Ovary (tissue), 9 donors: Measurements from ENCODE around the gene SLC9A9. TPM values are rescaled to one million over a fixed set of nuclear protein-coding genes. Genes with fewer than 3 reads are reported as not detected.

Experiments used
- DNase-seq, 5 donors: peaks; one replicate each; pipeline ENCODE4 v3.0.0-alpha.2; 2019 to 2020
- H3K27ac ChIP-seq, 2 donors: fragments of 200-600 bp; one replicate each; pipeline versions ENCODE4 v1.5.1 to v1.8.0; 2019 to 2022
- H3K27me3 ChIP-seq: fragments of 200-600 bp; one replicate; pipeline ENCODE4 v1.8.0; 2022
- H3K36me3 ChIP-seq: fragments of 200-600 bp; sonication (generic); one replicate; pipeline ENCODE4 v1.5.1; 2019
- H3K4me1 ChIP-seq: one replicate; pipeline ENCODE4 v1.8.1; 2013; ENCODE audit warnings: mild to moderate bottlenecking, moderate library complexity; ENCODE audit not compliant: insufficient read depth
- H3K4me3 ChIP-seq: fragments of 200-600 bp; sonication (generic); one replicate; pipeline ENCODE4 v1.5.1; 2017
- H3K9me3 ChIP-seq, 2 donors: fragments of 200-600 bp in 1 of 2; sonication (generic) in 1 of 2; one replicate each; pipeline versions ENCODE4 v1.5.1 to v1.8.1; 2013 to 2019; ENCODE audit warnings: mild to moderate bottlenecking in 1 of 2, moderate library complexity in 1 of 2
- EP300 ChIP-seq: sonication (generic); formaldehyde crosslinking; IDR thresholded peaks from one replicate; pipeline ENCODE4 v1.6.1; 2017; ENCODE audit warnings: antibody characterized with exemption
- POLR2A ChIP-seq: fragments of 450-650 bp; IDR thresholded peaks from one replicate; pipeline ENCODE4 v1.6.1; 2017; ENCODE audit warnings: antibody characterized with exemption, mild to moderate bottlenecking, moderate library complexity
- WGBS, 3 donors: extraction: QIAGEN DNeasy Blood & Tissue Kit in 1 of 3; methylation state at CpG; one replicate each; pipeline versions ENCODE4 v1.1.5 to v1.1.7; 2013 to 2017; 5-methylcytosine and 5-hydroxymethylcytosine counted together
- intact Hi-C, 4 donors: fragments of 100-400 bp; cut with DNase I; formaldehyde crosslinking; loops; one replicate each; pipeline versions ENCODE4 v1.11.0 to v1.15.1; 2022 to 2023
- polyA plus RNA-seq, 2 donors: library from polyadenylated mRNA; stranded (reverse); fragments of 200-250 nt in 1 of 2; fragments of 350-450 nt in 1 of 2; fragmentation: Illumina TruSeq in 1 of 2; extraction: RNeasy Lipid Tissue Mini Kit (QIAGEN cat#74804) in 1 of 2; gene quantifications; one replicate each; pipeline ENCODE4 v1.2.3, GENCODE V29; 2013 to 2014
- total RNA-seq, 7 donors: library from RNA; depleted of rRNA in 2 of 7; stranded (reverse); fragments of >200 nt in 2 of 7; fragmentation: NEBNext Ultra II Directional in 3 of 7; extraction: Animal tissue kit (Norgen Biotek cat#: 25700) in 3 of 7; gene quantifications; one replicate each; pipeline versions ENCODE4 v1.1.0 to v1.2.4, GENCODE V29; 2016 to 2023
- TF ChIP-seq, protein P1 (sequence below), 3 donors: fragments of 450-650 bp in 2 of 3; fragments of 200-600 bp in 1 of 3; IDR thresholded peaks; one replicate each; pipeline versions ENCODE4 v1.5.1 to v1.8.0; 2016 to 2022; ENCODE audit warnings: antibody characterized with exemption in 3 of 3, mild to moderate bottlenecking in 1 of 3
- donor health status: DM: no; HTN: no; CAD: no; lungs with moderate emphysema.
- donor health status: DM: no; HTN: no; CAD: no.
- donor health status: Bipolar disorder and iron deficiency.
- donor health status: DM: yes; HTN: yes; CAD: no.
- donor health status: DM: no; HTN: no; CAD: no.
- donor health status: DM: yes; HTN: yes; CAD: no.

The SLC9A9 gene
- total and polyA plus RNA-seq, 9 donors: 7.0 to 22.7 (median 13.5) TPM

DNA sequence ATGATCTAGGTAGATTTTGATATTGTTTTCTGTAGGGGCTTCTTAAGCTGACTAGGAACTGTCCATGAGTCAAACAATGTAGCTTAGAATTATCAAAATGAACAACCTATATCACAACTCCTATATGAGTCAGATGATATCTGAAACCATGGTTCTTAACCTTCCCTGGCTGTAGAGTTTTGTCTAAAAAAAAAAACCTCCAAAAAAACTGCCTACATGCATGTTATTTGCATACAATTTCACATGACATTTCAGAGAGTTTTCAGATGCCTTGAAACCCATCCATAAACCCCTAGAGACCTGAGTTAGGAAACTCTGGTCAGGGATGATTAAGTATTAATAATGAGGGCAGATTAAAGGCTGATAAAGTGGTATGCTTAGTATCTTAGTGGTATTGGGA lies 571.7 kb downstream of the SLC9A9 start:
- H3K27ac ChIP-seq: no peak overlapping the region
- no peak for DNase-seq
- no peak overlapping the region for H3K4me3 ChIP-seq
- intact Hi-C loops: no loop called here
- H3K9me3 ChIP-seq: no peaks in the 10 kb centered on the region
- H3K27me3 ChIP-seq: no peaks in the 10 kb centered on the region
- no peaks in the 10 kb centered on the region for H3K36me3 ChIP-seq
- H3K4me1 ChIP-seq: no peaks in the 10 kb centered on the region
- TF ChIP-seq POLR2A: no peak
- TF ChIP-seq, protein P1, sequence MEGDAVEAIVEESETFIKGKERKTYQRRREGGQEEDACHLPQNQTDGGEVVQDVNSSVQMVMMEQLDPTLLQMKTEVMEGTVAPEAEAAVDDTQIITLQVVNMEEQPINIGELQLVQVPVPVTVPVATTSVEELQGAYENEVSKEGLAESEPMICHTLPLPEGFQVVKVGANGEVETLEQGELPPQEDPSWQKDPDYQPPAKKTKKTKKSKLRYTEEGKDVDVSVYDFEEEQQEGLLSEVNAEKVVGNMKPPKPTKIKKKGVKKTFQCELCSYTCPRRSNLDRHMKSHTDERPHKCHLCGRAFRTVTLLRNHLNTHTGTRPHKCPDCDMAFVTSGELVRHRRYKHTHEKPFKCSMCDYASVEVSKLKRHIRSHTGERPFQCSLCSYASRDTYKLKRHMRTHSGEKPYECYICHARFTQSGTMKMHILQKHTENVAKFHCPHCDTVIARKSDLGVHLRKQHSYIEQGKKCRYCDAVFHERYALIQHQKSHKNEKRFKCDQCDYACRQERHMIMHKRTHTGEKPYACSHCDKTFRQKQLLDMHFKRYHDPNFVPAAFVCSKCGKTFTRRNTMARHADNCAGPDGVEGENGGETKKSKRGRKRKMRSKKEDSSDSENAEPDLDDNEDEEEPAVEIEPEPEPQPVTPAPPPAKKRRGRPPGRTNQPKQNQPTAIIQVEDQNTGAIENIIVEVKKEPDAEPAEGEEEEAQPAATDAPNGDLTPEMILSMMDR (IDR thresholded peaks at IDR 0.05): no peak
- TF ChIP-seq EP300: no peak

DNA sequence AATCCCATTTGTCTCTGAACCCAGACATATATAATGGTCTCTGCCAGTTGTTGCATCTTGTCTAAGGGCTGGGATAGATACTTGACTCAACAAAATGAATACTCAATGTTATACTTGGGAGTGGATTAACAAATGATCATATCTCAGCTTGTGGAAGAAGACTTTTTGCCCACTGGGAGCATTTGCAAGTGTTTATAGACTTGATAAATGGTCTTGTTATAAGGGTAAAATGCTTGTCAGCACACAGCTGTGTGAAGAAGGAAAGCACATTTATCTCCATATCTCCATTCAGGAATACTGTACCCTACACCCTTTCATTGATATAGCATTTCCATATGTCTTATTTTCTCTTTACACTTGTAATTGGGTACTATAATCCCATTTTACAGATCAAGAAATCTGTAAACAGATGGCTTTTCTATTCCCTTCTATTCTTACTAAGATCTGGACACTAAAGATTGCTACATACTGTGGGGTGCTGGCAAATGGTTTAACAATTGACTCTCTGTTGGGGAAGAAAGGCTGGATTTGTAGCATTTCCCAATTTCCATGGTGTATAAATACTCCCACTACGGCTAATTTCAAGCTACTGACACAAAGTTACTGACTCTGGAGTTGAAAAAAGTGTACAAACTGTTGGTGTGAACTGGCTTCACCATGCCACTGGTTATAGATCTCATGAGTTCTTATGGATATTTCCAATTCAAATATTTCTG lies 574.1 kb downstream of the SLC9A9 start:
- Histone ChIP-seq H3K27ac (no peak overlapping the region), H3K36me3 (no peaks in the 10 kb centered on the region), H3K4me3 (no peak overlapping the region), H3K4me1 (no peaks in the 10 kb centered on the region), H3K27me3 (no peaks in the 10 kb centered on the region), H3K9me3 (no peaks in the 10 kb centered on the region)
- WGBS, 3 donors: 45 to 83% (median 65%) methylated on average over 1 of the region's 1 CpG
- intact Hi-C loops: no loop called here
- TF ChIP-seq POLR2A (no peak), EP300 (no peak)
- TF ChIP-seq, protein P1 (IDR thresholded peaks at IDR 0.05): no peak
- no peak for DNase-seq

DNA sequence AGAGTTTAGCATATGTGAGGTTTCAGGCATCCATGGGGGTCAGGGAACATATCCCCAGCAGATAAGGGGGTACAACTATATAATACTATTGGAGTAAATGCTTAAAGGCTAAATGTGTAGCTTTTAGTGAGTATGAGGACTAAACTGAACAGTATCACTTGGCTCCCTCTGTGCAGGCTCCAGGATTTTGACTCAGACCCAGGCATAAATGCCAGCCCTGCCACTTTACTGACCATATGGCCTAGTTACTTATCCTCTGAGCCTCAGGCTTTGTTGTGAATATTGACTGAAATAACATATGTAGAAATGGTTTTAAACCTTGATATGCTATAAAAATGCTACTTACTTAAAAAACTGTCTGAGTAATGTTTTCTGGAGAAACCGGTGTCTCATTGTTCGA lies 577.1 kb downstream of the SLC9A9 start:
- H3K4me1 ChIP-seq: no peaks in the 10 kb centered on the region
- H3K36me3 ChIP-seq: no peaks in the 10 kb centered on the region
- no peak for DNase-seq
- H3K27me3 ChIP-seq: no peaks in the 10 kb centered on the region
- TF ChIP-seq, protein P1 (IDR thresholded peaks at IDR 0.05): no peak
- TF ChIP-seq POLR2A (no peak), EP300 (no peak)
- H3K4me3 ChIP-seq: no peak overlapping the region
- H3K27ac ChIP-seq: no peak overlapping the region
- WGBS, 3 donors: 99 to 100% (median 99%) methylated on average over 2 of the region's 2 CpGs
- no peaks in the 10 kb centered on the region for H3K9me3 ChIP-seq
- intact Hi-C loops: no loop called here

DNA sequence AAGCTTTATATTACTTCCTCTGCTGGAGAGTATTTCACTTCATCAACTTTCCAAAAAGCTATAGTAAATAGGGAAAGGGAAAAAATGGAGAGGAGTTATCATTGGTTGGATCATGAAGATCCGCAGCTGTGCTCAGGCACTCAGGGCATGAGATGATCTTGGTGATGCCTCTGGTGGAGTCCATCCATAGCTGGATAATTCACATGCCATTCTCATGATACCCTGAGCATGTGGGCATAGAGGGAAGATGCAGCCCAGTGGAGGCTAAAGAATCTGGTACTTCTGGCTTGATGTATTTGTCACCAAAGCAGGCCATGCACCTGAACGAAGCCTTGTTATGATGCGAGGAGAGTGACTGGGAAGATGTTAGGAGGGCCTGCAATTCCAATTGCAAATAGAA lies 578.5 kb downstream of the SLC9A9 start:
- no peak overlapping the region for H3K27ac ChIP-seq

More for the DNA sequence above, 578.5 kb downstream of the SLC9A9 start:
- H3K4me3 ChIP-seq: no peak overlapping the region
- TF ChIP-seq, protein P1 (IDR thresholded peaks at IDR 0.05): no peak
- TF ChIP-seq EP300 (no peak), POLR2A (no peak)
- 94 to 96% (median 94%) methylated on average over 3 of the region's 3 CpGs for WGBS, 3 donors
- H3K36me3 ChIP-seq: no peaks in the 10 kb centered on the region
- no peaks in the 10 kb centered on the region for H3K27me3 ChIP-seq
- H3K9me3 ChIP-seq: no peaks in the 10 kb centered on the region
- DNase-seq: no peak
- no peaks in the 10 kb centered on the region for H3K4me1 ChIP-seq
- intact Hi-C loops: no loop called here
